Measurements from ENCODE around the gene F2. TPM values are rescaled to one million over a fixed set of nuclear protein-coding genes. Genes with fewer than 3 reads are reported as not detected.
"Not testable (repeated sequence)": the region's sequence is repeated elsewhere in the genome, so short reads cannot be mapped to it uniquely, and the experiment has no call there.

Gene F2
- total RNA-seq, 1 experiment from 2014 or later: 0.47 TPM

- RAD21 ChIA-PET (ENCODE audit: low non-redundant PET in 1 of 2, low total read pairs in 2 of 2, uncharacterized antibody in 2 of 2, unreplicated experiment in 2 of 2): no interaction called here
- CTCF ChIA-PET: no interaction called here
- H3K27me3 ChIP-seq (ENCODE audit: insufficient read depth, low read length): no peaks in the 10 kb centered on the region
- H3K79me2 ChIP-seq (ENCODE audit: insufficient read depth, low read length): peaks cover 13% of the 10 kb centered on the region
- no peak overlapping the region for H3K4me3 ChIP-seq (replicated peaks in 1 of 2; ENCODE audit: low read depth in 1 of 2, low read length in 2 of 2)
- intact Hi-C loops (cut with micrococcal nuclease): no loop called here
- peaks cover 2 to 7% of the 10 kb centered on the region in 2 experiments; a peak in 2 of 4 replicates for H3K4me1 ChIP-seq (ENCODE audit: control insufficient read depth in 1 of 2, insufficient read depth in 2 of 2, low read length in 2 of 2)
- no peak overlapping the region for H3K27ac ChIP-seq (ENCODE audit: low read depth, low read length)
- TF ChIP-seq YY1 (IDR thresholded peaks at IDR 0.05; ENCODE audit: extremely low read depth, insufficient replicate concordance, low read depth, low read length) (no peak), ZBTB33 (IDR thresholded peaks at IDR 0.05; ENCODE audit: extremely low read depth, insufficient replicate concordance, low read length) (no peak), ELF1 (IDR thresholded peaks at IDR 0.05; ENCODE audit: borderline replicate concordance, low read depth) (no peak), RAD21 (IDR thresholded peaks at IDR 0.05; ENCODE audit: low read depth) (no peak), ZFX (IDR thresholded peaks at IDR 0.05) (no peak), EGR1 (IDR thresholded peaks at IDR 0.05; ENCODE audit: low read depth) (no peak), ZNF274 (IDR thresholded peaks at IDR 0.05; ENCODE audit: low read depth, low read length) (no peak)
- H3K4me2 ChIP-seq (ENCODE audit: low read length): no peak overlapping the region
- H3K9me3 ChIP-seq (ENCODE audit: control insufficient read depth in 1 of 2, insufficient read depth in 1 of 2, low read depth in 1 of 2, low read length in 2 of 2): no peaks in the 10 kb centered on the region
- peaks cover 23 to 25% of the 10 kb centered on the region in 2 experiments for H3K36me3 ChIP-seq (ENCODE audit: control insufficient read depth in 1 of 2, insufficient read depth in 2 of 2, low read length in 2 of 2)
- BruUV-seq (replicated peaks): no TSS peak
- no peaks in the 10 kb centered on the region for H4K20me1 ChIP-seq (ENCODE audit: insufficient read depth)
- no peak overlapping the region for H3K9ac ChIP-seq (ENCODE audit: low read length)
- no peaks in the 10 kb centered on the region for H3K9me2 ChIP-seq (ENCODE audit: insufficient read depth)
- POLR2A ChIA-PET: no interaction called here
- no peak overlapping the region for H2AFZ ChIP-seq (ENCODE audit: low read depth, low read length, poor library complexity, severe bottlenecking)
- DNase-seq (ENCODE audit: low read depth, low spot score): no peak
- no peak for ATAC-seq
Measured at GRCh38 chr11:46706886-46707285, 12.1 kb upstream of the F2 start.

- H3K9me3 ChIP-seq (ENCODE audit: control insufficient read depth in 1 of 2, insufficient read depth in 1 of 2, low read depth in 1 of 2, low read length in 2 of 2); H3K4me1 ChIP-seq (ENCODE audit: control insufficient read depth in 1 of 2, insufficient read depth in 2 of 2, low read length in 2 of 2); POLR2A ChIA-PET; H3K27me3 ChIP-seq (ENCODE audit: insufficient read depth, low read length); RAD21 ChIA-PET (ENCODE audit: low non-redundant PET in 1 of 2, low total read pairs in 2 of 2, uncharacterized antibody in 2 of 2, unreplicated experiment in 2 of 2); DNase-seq (ENCODE audit: low read depth, low spot score); H3K9me2 ChIP-seq (ENCODE audit: insufficient read depth); intact Hi-C loops (cut with micrococcal nuclease); CTCF ChIA-PET; H3K4me2 ChIP-seq (ENCODE audit: low read length); H3K27ac ChIP-seq (ENCODE audit: low read depth, low read length); H2AFZ ChIP-seq (ENCODE audit: low read depth, low read length, poor library complexity, severe bottlenecking); H4K20me1 ChIP-seq (ENCODE audit: insufficient read depth); H3K4me3 ChIP-seq (replicated peaks in 1 of 2; ENCODE audit: low read depth in 1 of 2, low read length in 2 of 2); BruUV-seq (replicated peaks); ATAC-seq; H3K79me2 ChIP-seq (ENCODE audit: insufficient read depth, low read length); H3K9ac ChIP-seq (ENCODE audit: low read length): not testable (repeated sequence)
- H3K36me3 ChIP-seq (ENCODE audit: control insufficient read depth in 1 of 2, insufficient read depth in 2 of 2, low read length in 2 of 2): peaks cover 7 to 15% of the 10 kb centered on the region in 2 experiments; a peak in 3 of 4 replicates
Measured at GRCh38 chr11:46709351-46709750, 9.7 kb upstream of the F2 start.
